Measurements from ENCODE around the gene MIEN1. TPM values are rescaled to one million over a fixed set of nuclear protein-coding genes. Genes with fewer than 3 reads are reported as not detected.

MIEN1 gene
- total and polyA plus RNA-seq, 2 donors (not counting 1 experiment from before 2014, with no cell fraction given), result 41.1 to 63.2 TPM

GRCh38 chr17:39754161-39754957 is 24.0 kb upstream of the MIEN1 start:
- peaks cover 63% of the 10 kb centered on the region for H3K4me1 Mint-ChIP-seq
- H3K27ac ChIP-seq (ENCODE audit: low read length in 2 of 2), result peak overlapping the region; percentile 100
- peak overlapping the region in 4 of 5 experiments; percentile 46 to 63 (median 56) for H3K4me3 ChIP-seq (ENCODE audit: control extremely low read depth in 1 of 5, extremely low read depth in 1 of 5, insufficient read depth in 1 of 5, low read depth in 2 of 5, low read length in 4 of 5)
- TF ChIP-seq CTCF (IDR thresholded peaks at IDR 0.05) (peak; percentile 93), EZH2 (IDR thresholded peaks at IDR 0.05; ENCODE audit: borderline replicate concordance, insufficient read depth, low read depth, low read length, poor library complexity, severe bottlenecking) (no peak)
- H3K27ac Mint-ChIP-seq, result peak overlapping the region; percentile 97
- H3K36me3 ChIP-seq (replicated peaks in 1 of 2; ENCODE audit: control extremely low read depth in 1 of 2, control insufficient read depth in 1 of 2, extremely low read depth in 1 of 2, insufficient read depth in 2 of 2, low read length in 1 of 2), result no peaks in the 10 kb centered on the region
- intact Hi-C loops (cut with micrococcal nuclease), result loop anchor here (1.0 to 10.0 kb wide), 10 partner anchors 24 to 226 kb away; partner anchors contain the start of genes IKZF3, LRRC3C, MIEN1 and ORMDL3
- peaks cover 15% of the 10 kb centered on the region for H3K79me2 ChIP-seq (ENCODE audit: control insufficient read depth, insufficient read depth, low read length)
- no peaks in the 10 kb centered on the region for H3K27me3 Mint-ChIP-seq
- DNase-seq, result peak; percentile 99
- peaks cover 2% of the 10 kb centered on the region for H3K9me3 Mint-ChIP-seq (ENCODE audit: insufficient read depth)
- peak overlapping the region; percentile 89 for H3K4me2 ChIP-seq (replicated peaks; ENCODE audit: low read depth, low read length, poor library complexity, severe bottlenecking)
- POLR2A ChIA-PET, result interaction anchor here (0.5 to 3.1 kb wide), 19 partner anchors 12 to 344 kb away, joined by 3 to 58 read pairs (median 10); partner anchors contain the start of genes IKZF3, MIEN1, PGAP3 and PSMD3
- no peaks in the 10 kb centered on the region for H4K20me1 ChIP-seq (ENCODE audit: control insufficient read depth, insufficient read depth, low read length, poor library complexity, severe bottlenecking)
- WGBS (ENCODE audit: insufficient coverage), result under 1% methylated on average over 82 of the region's 91 CpGs
- CTCF ChIA-PET, result interaction anchor here (0.7 to 3.6 kb wide), 15 partner anchors 10 to 226 kb away, joined by 3 to 32 read pairs (median 14); partner anchors contain the start of genes IKZF3, MIEN1 and PSMD3
- peak; percentile 67 for ATAC-seq (ENCODE audit: low read depth)
- no peaks in the 10 kb centered on the region for H3K27me3 ChIP-seq (replicated peaks in 1 of 4; ENCODE audit: control extremely low read depth in 1 of 4, control insufficient read depth in 3 of 4, insufficient read depth in 4 of 4, low read length in 3 of 4)
- H3K9ac ChIP-seq (ENCODE audit: low read length), result peak overlapping the region; percentile 70
- peaks cover 0 to 11% (median 0%) of the 10 kb centered on the region in 3 donors for H3K9me3 ChIP-seq (ENCODE audit: control extremely low read depth in 1 of 3, control insufficient read depth in 2 of 3, insufficient read depth in 1 of 3, low read length in 2 of 3)
- H3K4me3 Mint-ChIP-seq, result peak overlapping the region; percentile 86
- peak overlapping the region; percentile 84 for H2AFZ ChIP-seq (ENCODE audit: insufficient read depth, low read depth, low read length, poor library complexity, severe bottlenecking)
- H3K4me1 ChIP-seq (ENCODE audit: control insufficient read depth in 2 of 2, insufficient read depth in 2 of 2, low read length in 2 of 2), result peaks cover 57 to 60% of the 10 kb centered on the region in 2 donors
